Left ventricle myocardium inferior (tissue), 1 donor: ENCODE data around the gene MMADHC. TPM values are rescaled to one million over a fixed set of nuclear protein-coding genes. Genes with fewer than 3 reads are reported as not detected.

Experiments
- DNase-seq: peaks from one replicate; pipeline ENCODE4 v3.0.0-alpha.2; 2020
- H3K27ac ChIP-seq: fragments of 200-600 bp; replicated peaks from 2 replicates; pipeline ENCODE4 v1.8.0; 2021
- H3K27me3 ChIP-seq: fragments of 200-600 bp; 2 replicates; pipeline ENCODE4 v1.8.0; 2021; ENCODE audit warnings: low read depth
- H3K36me3 ChIP-seq: fragments of 200-600 bp; 2 replicates; pipeline ENCODE4 v1.8.0; 2021
- H3K4me1 ChIP-seq: fragments of 200-600 bp; 2 replicates; pipeline ENCODE4 v1.8.0; 2021
- H3K4me3 ChIP-seq: fragments of 200-600 bp; 2 replicates; pipeline ENCODE4 v1.8.0; 2021; ENCODE audit warnings: mild to moderate bottlenecking, moderate library complexity
- H3K9me3 ChIP-seq: fragments of 200-600 bp; replicated peaks from 2 replicates; pipeline ENCODE4 v1.8.0; 2021
- intact Hi-C: fragments of 100-400 bp; cut with micrococcal nuclease; formaldehyde crosslinking; loops from one replicate; pipeline ENCODE4 v1.11.0; 2022
- total RNA-seq: library from RNA; stranded (reverse); fragmentation: NEBNext Ultra II Directional; extraction: Animal tissue kit (Norgen Biotek cat#: 25700); gene quantifications from one replicate; pipeline ENCODE4 v1.2.1, GENCODE V29; 2021
- TF ChIP-seq, protein P1 (sequence below): fragments of 200-600 bp; IDR thresholded peaks from 2 replicates; pipeline ENCODE4 v1.8.0; 2021; ENCODE audit warnings: antibody characterized with exemption, mild to moderate bottlenecking, borderline replicate concordance
- donor health status: DM: no; HTN: yes; CAD: no; lungs with severe emphysema.

Gene MMADHC
- total RNA-seq, 1 donor from 2014 or later = 109 TPM

GRCh38 chr2:149537092-149537726 is 50.4 kb downstream of the MMADHC start:
- Histone ChIP-seq H3K4me1 (no peaks in the 10 kb centered on the region), H3K9me3 (no peaks in the 10 kb centered on the region), H3K36me3 (no peaks in the 10 kb centered on the region), H3K27ac (no peak overlapping the region), H3K4me3 (no peak overlapping the region), H3K27me3 (peaks cover 7% of the 10 kb centered on the region)
- intact Hi-C loops = no loop called here
- DNase-seq = no peak
- TF ChIP-seq, protein P1, sequence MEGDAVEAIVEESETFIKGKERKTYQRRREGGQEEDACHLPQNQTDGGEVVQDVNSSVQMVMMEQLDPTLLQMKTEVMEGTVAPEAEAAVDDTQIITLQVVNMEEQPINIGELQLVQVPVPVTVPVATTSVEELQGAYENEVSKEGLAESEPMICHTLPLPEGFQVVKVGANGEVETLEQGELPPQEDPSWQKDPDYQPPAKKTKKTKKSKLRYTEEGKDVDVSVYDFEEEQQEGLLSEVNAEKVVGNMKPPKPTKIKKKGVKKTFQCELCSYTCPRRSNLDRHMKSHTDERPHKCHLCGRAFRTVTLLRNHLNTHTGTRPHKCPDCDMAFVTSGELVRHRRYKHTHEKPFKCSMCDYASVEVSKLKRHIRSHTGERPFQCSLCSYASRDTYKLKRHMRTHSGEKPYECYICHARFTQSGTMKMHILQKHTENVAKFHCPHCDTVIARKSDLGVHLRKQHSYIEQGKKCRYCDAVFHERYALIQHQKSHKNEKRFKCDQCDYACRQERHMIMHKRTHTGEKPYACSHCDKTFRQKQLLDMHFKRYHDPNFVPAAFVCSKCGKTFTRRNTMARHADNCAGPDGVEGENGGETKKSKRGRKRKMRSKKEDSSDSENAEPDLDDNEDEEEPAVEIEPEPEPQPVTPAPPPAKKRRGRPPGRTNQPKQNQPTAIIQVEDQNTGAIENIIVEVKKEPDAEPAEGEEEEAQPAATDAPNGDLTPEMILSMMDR = no peak

- Histone ChIP-seq H3K27me3 (peaks cover 10% of the 10 kb centered on the region), H3K27ac (no peak overlapping the region), H3K9me3 (no peaks in the 10 kb centered on the region), H3K36me3 (no peaks in the 10 kb centered on the region), H3K4me1 (no peaks in the 10 kb centered on the region), H3K4me3 (no peak overlapping the region)
- TF ChIP-seq, protein P1 = no peak
- DNase-seq = no peak
- intact Hi-C loops = no loop called here
Observed at GRCh38 chr2:149536649-149537048, 50.9 kb downstream of the MMADHC start.

DNA sequence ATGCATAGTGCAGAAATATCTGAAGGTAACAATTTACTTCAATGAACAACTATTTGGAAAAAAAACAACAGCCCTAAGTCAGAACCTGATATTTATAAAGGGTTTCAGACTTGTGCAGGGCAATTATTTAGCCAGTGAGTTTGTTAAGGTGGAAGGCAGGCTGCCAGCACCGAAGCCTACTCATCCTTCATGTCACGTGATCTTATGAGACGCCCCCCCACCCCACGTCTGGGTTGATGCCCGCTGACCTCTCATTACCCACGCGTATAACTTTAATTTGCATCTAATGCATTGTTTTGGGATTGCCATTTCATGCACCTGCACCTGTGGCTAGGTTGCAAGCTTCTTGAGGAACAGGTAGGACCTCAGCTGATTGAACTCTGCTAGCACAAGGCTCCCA is 52.9 kb downstream of the MMADHC start:
- DNase-seq = no peak
- no peaks in the 10 kb centered on the region for H3K4me1 ChIP-seq
- H3K27me3 ChIP-seq = peaks cover 17% of the 10 kb centered on the region
- H3K36me3 ChIP-seq = no peaks in the 10 kb centered on the region
- no peaks in the 10 kb centered on the region for H3K9me3 ChIP-seq
- no peak overlapping the region for H3K27ac ChIP-seq
- TF ChIP-seq, protein P1 = no peak
- H3K4me3 ChIP-seq = no peak overlapping the region
- intact Hi-C loops = no loop called here

DNA sequence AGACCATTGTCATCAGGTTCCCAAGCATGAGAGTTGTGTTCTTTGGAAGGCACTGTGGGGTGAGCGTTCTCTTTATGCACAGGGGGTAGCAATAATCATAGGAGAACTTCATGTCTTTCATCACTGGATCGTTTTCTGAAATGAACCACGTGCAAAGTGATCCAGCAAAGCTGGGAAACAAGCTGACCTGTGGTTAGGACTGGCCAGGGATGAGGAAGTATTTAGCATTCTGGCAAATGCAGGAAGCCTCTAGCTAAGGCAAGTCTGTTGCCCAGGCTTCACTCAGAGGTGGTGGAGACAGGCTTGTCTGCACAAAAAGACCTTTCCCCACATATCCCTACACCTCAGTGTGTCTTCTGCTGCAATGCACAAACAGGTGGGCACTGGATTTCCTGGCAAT is 58.6 kb downstream of the MMADHC start:
- Histone ChIP-seq H3K9me3 (no peaks in the 10 kb centered on the region), H3K4me1 (no peaks in the 10 kb centered on the region), H3K4me3 (no peak overlapping the region), H3K27ac (no peak overlapping the region), H3K27me3 (peaks cover 32% of the 10 kb centered on the region), H3K36me3 (no peaks in the 10 kb centered on the region)
- intact Hi-C loops = no loop called here
- TF ChIP-seq, protein P1 = no peak
- no peak for DNase-seq

DNA sequence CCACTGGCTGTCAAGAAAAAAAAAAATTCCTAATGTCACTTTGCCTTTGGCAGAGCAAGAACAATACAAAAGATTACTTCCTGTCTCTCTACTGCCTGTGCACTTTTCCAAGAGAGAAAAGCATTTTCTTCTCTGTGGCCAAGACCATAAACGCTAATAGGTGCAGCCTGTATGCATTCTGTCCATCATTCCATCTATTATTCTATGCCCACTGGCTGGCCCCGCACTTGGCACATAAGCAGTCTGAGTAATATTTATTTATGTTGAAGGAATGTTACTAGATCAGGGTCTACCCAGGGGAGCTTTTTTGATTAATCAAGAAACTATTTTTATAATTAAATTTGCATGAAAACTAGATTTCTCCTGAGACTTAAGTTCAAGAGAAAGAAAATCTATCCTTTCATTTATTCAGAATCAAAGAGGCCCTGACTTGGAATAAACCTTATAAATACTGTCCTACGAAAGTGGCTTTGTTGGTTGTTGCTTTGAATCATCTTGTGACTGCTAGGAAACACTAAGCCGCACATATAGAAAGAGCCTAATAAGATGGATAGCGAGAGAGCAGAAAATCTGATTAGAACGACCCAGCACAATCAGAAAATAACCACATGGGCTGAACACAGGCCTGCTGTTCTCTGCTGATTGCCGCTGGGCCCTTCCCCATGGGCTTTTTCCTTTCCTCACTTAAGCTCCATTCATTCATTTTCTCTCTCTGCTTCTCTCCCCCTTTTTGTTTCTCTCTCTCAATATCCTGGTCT is 59.4 kb downstream of the MMADHC start:
- TF ChIP-seq, protein P1 = no peak
- H3K4me1 ChIP-seq = no peaks in the 10 kb centered on the region
- no peak overlapping the region for H3K4me3 ChIP-seq
- intact Hi-C loops = no loop called here
- DNase-seq = no peak
- peaks cover 32% of the 10 kb centered on the region for H3K27me3 ChIP-seq
- H3K36me3 ChIP-seq = no peaks in the 10 kb centered on the region
- peaks cover 4% of the 10 kb centered on the region for H3K9me3 ChIP-seq
- H3K27ac ChIP-seq = no peak overlapping the region
